Thyroid gland (tissue), 4 donors: Measurements from ENCODE around the gene USP34.

Source experiments
- POLR2A ChIP-seq, 2 donors: fragments of 450-650 bp; IDR thresholded peaks; one replicate each; pipeline ENCODE4 v1.6.1; 2017; ENCODE audit warnings: antibody characterized with exemption in 2 of 2, mild to moderate bottlenecking in 2 of 2, moderate library complexity in 1 of 2
- TF ChIP-seq, protein P1 (sequence below), 6 experiments: fragments of 200-600 bp in 3 of 6; fragments of 450-650 bp in 3 of 6; sonication (generic) in 3 of 6; IDR thresholded peaks; one replicate each; pipeline ENCODE4 v1.5.1; 2016 to 2019; ENCODE audit warnings: antibody characterized with exemption in 6 of 6, mild to moderate bottlenecking in 2 of 6, inconsistent platforms in 1 of 6, moderate library complexity in 1 of 6

DNA sequence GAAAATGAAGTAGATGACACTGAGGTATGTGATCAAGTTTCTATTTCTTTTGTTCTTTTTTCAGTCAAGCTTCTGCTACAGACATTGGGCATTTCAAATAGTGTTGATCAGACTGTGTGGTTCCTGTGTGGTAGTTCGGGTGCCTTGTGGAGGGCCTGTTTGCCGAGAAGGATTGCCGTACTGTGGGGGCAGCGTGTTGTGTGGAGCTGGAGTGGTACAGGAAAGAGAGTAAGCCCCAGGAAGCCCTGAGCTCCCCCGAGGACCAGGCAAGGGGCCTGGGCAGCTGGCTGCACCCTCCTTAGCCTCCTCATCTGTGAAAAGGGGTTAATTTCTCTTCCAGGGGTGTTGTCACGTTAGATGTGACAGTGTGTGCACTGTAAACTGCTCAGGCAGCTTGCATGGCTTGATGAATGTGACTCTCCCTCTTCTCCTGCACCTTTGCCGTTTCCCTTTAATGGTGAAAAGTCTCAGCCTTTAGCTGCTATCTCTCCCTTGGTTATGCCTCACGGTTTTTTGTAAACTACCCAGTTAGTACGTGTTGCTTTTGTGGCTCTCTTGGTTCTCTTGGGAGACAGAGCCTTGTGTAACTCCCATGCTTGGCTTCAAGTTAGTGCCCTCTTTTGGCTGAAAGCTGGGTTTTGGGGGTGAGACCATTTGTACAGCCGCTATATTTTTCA lies 289.4 kb downstream of the USP34 start:
- TF ChIP-seq, protein P1, sequence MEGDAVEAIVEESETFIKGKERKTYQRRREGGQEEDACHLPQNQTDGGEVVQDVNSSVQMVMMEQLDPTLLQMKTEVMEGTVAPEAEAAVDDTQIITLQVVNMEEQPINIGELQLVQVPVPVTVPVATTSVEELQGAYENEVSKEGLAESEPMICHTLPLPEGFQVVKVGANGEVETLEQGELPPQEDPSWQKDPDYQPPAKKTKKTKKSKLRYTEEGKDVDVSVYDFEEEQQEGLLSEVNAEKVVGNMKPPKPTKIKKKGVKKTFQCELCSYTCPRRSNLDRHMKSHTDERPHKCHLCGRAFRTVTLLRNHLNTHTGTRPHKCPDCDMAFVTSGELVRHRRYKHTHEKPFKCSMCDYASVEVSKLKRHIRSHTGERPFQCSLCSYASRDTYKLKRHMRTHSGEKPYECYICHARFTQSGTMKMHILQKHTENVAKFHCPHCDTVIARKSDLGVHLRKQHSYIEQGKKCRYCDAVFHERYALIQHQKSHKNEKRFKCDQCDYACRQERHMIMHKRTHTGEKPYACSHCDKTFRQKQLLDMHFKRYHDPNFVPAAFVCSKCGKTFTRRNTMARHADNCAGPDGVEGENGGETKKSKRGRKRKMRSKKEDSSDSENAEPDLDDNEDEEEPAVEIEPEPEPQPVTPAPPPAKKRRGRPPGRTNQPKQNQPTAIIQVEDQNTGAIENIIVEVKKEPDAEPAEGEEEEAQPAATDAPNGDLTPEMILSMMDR (IDR thresholded peaks at IDR 0.05) = no peak
- no peak for TF ChIP-seq POLR2A (IDR thresholded peaks at IDR 0.05)
